Transverse colon (tissue), 4 donors: ENCODE data around the gene KLK13.

Experiments
- EP300 ChIP-seq: sonication (generic); formaldehyde crosslinking; IDR thresholded peaks from one replicate; pipeline ENCODE4 v1.6.1; 2017; ENCODE audit warnings: antibody characterized with exemption, low read depth
- POLR2A ChIP-seq: fragments of 450-650 bp; IDR thresholded peaks from one replicate; pipeline ENCODE4 v1.6.1; 2016; ENCODE audit warnings: antibody characterized with exemption, mild to moderate bottlenecking, moderate library complexity
- POLR2AphosphoS5 ChIP-seq, 3 donors: sonication (generic); formaldehyde crosslinking; IDR thresholded peaks; one replicate each; pipeline ENCODE4 v1.6.1; 2016; ENCODE audit warnings: antibody characterized with exemption in 3 of 3
- TF ChIP-seq, protein P1 (sequence below), 5 experiments: fragments of 200-600 bp in 3 of 5; fragments of 450-650 bp in 2 of 5; sonication (generic) in 3 of 5; IDR thresholded peaks; 1 replicate in 2 of 5; 2 replicates in 3 of 5; pipeline ENCODE4 v1.5.1; 2016 to 2017; ENCODE audit warnings: antibody characterized with exemption in 5 of 5, inconsistent platforms in 3 of 5, mild to moderate bottlenecking in 2 of 5, moderate library complexity in 1 of 5

GRCh38 chr19:51018745-51019543 lies 45.9 kb downstream of the KLK13 start:
- TF ChIP-seq POLR2A = no peak
- TF ChIP-seq, protein P1, sequence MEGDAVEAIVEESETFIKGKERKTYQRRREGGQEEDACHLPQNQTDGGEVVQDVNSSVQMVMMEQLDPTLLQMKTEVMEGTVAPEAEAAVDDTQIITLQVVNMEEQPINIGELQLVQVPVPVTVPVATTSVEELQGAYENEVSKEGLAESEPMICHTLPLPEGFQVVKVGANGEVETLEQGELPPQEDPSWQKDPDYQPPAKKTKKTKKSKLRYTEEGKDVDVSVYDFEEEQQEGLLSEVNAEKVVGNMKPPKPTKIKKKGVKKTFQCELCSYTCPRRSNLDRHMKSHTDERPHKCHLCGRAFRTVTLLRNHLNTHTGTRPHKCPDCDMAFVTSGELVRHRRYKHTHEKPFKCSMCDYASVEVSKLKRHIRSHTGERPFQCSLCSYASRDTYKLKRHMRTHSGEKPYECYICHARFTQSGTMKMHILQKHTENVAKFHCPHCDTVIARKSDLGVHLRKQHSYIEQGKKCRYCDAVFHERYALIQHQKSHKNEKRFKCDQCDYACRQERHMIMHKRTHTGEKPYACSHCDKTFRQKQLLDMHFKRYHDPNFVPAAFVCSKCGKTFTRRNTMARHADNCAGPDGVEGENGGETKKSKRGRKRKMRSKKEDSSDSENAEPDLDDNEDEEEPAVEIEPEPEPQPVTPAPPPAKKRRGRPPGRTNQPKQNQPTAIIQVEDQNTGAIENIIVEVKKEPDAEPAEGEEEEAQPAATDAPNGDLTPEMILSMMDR (IDR thresholded peaks at IDR 0.05) = no peak
- no peak for TF ChIP-seq POLR2AphosphoS5 (IDR thresholded peaks at IDR 0.05)
- TF ChIP-seq EP300 = no peak
